HK-2 (cell line): ENCODE measurements around the gene MTHFD2.
"Not testable (repeated sequence)": the region's sequence is repeated elsewhere in the genome, so short reads cannot be mapped to it uniquely, and the experiment has no call there.

Source experiments
- DNase-seq: peaks from one replicate; pipeline ENCODE4 v3.0.0-alpha.2; 2018; ENCODE audit not compliant: unreplicated experiment

MTHFD2 gene

DNA sequence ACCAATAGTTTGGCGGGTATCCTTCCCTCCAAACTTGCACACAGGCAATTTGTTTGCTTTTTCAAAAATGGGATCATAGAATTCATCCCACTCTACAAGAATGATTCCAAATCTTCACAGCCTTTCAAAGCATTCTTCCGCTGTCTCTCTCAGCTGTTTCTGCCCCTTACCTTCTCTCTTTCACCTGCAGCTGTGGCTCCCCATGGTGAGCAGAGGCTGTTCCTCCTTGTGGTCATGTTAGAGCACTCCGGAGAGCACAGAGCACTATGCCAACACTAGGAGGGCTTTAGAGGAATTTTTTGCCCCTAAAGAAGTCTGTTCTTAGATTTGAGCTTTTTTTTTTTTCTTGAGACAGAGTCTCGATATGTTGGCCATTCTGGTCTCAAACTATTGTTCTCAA is 30.4 kb downstream of the MTHFD2 start:
- DNase-seq, result no peak

- not testable (repeated sequence) for DNase-seq
Measured at GRCh38 chr2:74229865-74230264, 31.4 kb downstream of the MTHFD2 start.

- no peak for DNase-seq
Measured at GRCh38 chr2:74232426-74232825, 34.0 kb downstream of the MTHFD2 start.

DNA sequence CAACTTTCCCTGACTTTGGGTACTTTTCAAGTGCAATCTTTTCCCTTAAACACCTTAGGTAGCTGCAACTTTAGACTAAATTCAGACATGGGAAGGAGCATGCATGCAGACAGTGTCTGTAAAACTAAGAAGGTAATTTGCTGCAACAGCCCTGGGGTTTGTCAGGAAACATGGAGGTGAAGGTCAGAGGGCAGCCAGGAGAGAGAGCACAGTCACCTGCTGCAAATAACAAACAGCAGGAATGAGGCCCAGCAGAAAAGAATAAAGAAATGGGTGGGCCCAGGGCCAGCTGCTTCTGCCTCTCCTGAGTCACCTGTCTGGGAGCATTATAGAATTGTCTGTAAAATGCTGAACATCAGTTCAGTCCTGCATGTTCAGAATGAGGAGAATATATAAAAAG is 35.2 kb downstream of the MTHFD2 start:
- DNase-seq, result no peak

- no peak for DNase-seq
Measured at GRCh38 chr2:74235041-74235440, 36.6 kb downstream of the MTHFD2 start.

DNA sequence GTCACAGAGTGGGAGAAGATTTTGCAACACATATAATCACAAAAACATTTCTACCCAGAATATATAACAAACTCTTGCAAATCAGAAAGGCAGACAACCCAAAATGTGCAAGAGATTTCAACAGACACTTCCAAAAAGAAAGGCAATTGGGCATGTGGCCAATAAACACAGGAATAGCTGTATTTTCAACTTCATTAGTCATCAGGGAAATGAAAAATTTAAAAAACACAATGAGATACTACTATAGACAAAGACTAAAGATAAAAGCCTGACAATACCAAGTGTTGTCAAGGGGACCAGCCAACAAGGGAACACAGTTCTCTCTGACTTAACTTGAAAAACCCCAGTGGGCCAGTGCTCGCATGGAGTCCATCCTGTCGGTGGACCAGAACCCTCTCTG is 40.5 kb downstream of the MTHFD2 start:
- no peak for DNase-seq

DNA sequence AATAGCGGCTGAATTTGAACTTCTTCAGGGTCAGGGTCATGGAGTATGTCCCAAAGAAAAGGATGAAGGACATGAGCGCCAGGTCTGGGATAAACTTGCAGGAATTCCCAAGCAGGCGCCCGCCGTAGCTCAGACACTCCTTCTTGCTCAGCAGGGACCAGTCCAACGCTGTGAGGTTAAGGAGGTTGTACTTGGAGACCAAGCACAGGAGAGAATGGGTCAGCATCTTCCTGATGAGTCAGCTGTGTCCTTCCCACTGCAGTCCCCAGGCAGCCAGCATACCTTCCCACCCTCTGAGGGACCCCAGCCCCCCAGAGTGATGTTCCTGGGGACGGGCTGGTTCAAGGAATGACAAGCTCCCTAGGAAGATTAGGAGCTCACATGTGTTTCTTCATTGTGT is 40.9 kb downstream of the MTHFD2 start:
- DNase-seq, result no peak

DNA sequence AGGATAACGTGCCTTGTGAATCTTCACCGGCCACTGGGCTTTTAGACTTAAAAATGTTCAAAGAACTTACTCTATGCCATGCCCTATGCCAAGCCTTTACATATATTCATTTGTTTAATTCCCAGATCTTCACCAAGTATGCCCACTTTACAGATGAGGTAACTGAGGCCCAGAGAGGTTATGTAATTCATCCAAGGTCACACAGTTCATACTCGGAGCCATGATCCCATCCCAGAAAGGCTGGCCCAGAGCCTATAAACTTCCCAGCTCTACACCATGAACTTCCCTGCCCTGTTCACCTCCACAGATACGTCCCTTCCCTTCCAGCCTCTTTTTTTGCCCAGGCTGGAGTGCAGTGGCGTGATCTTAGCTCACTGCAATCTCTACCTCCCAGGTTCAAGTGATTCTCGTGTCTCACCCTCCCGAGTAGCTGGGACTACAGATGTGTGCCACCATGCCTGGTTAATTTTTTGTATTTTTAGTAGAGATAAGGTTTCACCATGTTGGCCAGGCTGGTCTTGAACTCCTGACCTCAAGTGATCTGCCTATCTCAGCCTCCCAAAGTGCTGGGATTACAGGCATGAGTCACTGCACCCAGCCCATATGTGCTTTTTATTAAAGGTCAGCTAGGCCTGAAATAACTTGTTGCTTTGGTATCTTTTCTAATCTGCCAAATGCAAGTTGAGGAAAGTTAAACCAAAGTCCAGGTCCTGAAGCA is 44.1 kb downstream of the MTHFD2 start:
- DNase-seq, result no peak

DNA sequence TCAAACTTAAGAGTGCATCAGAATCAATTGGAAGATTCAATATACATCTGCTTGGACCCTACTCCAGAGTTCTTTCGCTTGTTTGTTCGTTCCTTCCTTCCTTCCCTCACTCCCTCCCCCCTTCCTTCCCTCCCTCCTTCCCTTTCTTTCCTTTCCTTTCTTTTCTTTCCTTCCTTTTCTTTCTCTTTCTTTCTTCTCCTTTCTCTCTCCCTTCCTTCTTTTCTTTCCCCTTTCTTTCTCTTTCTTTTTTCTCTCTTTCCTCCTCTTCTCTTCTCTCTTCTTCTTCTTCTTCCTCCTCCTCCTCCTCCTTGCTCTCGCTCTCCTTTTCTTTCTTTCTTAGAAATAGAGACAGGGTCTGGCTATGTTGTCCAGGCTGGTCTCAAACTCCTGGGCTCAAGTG is 45.9 kb downstream of the MTHFD2 start:
- DNase-seq, result no peak

GRCh38 chr2:74246496-74247195 is 48.2 kb downstream of the MTHFD2 start:
- no peak for DNase-seq

DNA sequence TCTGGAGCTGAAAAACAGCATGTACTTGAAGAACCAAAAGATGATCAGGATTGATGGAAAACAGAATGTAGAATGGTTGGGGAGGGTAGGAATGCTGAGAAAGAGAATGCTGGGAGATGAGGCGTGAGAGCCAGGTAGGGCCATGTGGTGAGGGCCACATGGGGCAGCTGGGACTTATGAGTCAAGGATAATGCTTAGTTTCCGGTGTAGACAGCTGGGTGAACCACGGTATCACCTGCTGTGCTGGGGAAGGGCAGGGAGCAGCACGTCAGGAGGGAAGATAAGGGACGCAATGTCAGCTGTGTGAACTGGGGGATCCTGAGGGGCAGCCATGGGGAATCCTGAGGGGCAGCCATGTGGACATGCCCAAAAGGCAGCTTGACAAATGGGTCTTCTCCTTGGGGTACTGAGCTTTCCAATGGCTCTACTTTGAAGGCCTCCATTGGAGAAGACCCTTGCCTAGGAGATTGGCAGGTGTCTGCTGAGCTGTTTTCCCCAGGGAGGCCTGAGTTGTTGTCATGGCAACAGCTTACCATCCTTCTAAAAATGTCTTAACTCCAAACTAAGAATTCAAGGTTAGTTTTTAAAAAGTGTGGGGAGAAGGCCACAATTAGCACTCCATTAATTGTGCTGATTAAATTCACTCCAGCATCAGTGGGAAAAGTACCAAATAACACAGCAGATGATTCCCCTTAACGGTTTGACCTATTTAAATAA is 51.1 kb downstream of the MTHFD2 start:
- no peak for DNase-seq

GRCh38 chr2:74250189-74250631 is 51.8 kb downstream of the MTHFD2 start:
- peak; percentile 26 for DNase-seq

GRCh38 chr2:74252036-74252435 is 53.6 kb downstream of the MTHFD2 start:
- DNase-seq, result no peak

- DNase-seq, result no peak
Measured at GRCh38 chr2:74252862-74253261, 54.4 kb downstream of the MTHFD2 start.

DNA sequence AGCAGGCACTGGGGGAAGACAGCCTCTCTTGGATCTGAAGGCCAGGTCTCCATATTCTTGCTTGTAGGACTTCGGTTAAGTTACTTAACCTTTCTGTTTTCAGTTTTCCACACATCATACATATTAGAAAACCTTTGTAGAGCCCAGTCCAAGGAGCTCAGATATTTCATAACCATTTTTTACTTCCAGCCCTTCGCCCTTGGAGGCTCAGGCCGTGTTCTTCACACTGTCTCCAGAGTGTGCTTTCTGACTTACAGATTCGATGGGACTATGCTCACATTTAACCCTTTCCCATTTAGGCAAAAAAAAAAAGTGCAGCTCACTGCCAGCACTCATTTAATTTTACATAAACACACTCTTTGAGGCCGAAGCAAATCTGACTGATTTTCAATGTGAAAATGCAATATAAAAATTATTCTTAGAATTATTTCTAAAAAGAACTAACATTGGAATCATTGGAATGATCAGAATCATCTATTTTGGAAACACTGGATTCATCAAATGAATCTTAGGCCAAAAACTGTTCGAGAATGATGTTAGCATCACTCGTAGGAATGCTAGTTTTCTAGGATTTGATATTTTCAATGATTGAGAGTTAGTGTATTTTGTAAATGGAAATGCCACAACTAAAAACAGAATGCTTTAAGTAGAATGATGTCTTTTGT is 55.0 kb downstream of the MTHFD2 start:
- no peak for DNase-seq

DNA sequence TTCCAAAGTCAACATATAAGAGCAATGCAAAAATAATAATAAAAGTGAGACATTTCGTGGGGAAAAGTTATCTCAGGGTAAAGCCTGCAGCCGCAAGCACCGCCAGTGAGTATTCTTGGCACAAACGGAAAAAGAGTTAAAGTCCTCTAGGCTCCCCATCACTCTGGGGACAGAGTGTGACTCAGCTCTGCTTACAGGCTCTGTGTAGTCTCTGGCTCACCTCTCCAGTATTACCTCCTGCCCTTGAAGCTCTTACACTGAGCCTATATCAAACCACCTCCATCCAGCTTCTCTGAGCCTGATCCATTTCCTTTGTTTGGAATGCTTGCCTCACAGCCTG is 55.5 kb downstream of the MTHFD2 start:
- DNase-seq, result no peak

GRCh38 chr2:74255660-74256213 is 57.3 kb downstream of the MTHFD2 start:
- no peak for DNase-seq

GRCh38 chr2:74259191-74259590 is 60.8 kb downstream of the MTHFD2 start:
- DNase-seq, result no peak

DNA sequence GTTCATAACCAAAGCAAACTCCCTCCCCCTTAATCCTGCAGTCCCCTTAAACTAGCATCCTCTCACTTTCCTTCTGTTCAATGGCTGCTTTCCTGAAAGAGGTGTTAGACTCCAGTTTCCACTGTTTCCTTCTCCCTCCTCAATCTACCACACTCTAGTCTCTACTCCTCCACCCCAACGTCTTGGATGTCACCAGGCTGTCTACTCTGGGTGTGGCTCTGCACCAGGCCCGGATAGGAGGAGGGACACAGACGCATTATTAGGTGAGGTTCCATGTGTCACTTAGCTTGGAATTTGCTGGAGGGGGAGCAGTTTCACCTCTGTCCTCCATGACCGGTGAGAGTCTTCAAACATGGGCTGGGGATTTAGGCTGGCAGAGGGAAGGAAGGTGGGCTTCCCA is 61.3 kb downstream of the MTHFD2 start:
- DNase-seq, result no peak

- DNase-seq, result no peak
Measured at GRCh38 chr2:74260495-74260894, 62.1 kb downstream of the MTHFD2 start.

DNA sequence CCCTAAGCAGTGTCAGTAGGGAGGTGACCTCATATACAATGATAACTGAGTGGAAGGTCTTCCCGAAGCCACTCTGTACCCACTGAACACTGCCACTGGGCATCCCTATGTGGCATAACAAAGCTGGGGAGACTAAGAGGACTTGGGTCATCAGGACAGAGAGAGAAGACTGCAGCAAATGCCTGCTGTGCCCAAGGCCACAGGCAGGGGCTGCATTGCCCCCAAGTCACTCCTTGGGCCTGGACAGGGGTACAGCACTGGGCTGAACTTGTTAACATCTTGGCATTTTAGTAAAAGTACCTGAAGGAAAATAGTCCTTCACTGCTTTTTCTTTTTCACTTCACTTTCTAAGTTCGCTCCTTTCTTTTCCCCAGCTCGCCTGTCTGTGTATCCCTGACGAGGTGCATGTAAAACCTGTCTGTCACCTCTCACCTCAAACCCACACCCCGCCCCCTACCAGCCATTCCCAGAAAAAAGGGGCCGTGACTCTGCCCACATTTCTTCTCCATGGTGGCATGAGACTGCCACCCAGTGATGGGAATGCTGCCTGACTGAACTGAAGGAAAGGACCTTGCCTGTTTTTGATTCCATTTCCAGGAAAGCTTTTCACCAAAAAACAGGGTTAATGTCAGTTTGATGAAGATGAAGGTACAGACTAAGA is 62.9 kb downstream of the MTHFD2 start:
- peak; percentile 40 for DNase-seq

DNA sequence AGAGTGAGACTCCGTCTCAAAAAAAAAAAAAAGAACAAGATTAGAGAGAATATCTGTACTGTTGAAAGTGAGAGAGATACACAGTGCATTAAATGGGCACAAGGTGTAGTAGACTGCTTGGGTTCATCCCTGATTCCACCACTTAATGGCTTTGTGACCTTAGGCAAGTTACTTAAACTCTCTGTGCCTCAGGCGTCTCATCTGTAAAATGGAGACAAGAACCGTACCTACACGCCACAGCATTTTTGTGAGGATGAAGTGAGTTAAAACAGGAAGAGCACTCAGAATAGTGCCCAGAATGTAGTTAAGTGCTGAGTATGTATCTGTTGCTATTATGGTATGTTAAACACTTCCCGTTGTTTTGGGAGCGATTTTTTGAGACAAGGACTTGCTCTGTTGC is 64.3 kb downstream of the MTHFD2 start:
- DNase-seq, result no peak
